Spleen (tissue), 11 donors: Measurements from ENCODE around the gene PCDHGA10. TPM values are rescaled to one million over a fixed set of nuclear protein-coding genes. Genes with fewer than 3 reads are reported as not detected.
"Not testable (repeated sequence)": the region's sequence is repeated elsewhere in the genome, so short reads cannot be mapped to it uniquely, and the experiment has no call there.

Source experiments
- DNase-seq: peaks from one replicate; pipeline ENCODE4 v3.0.0-alpha.2; 2020
- H3K27ac ChIP-seq, 8 donors: fragments of 200-600 bp; sonication (generic) in 7 of 8; 1 replicate in 4 of 8; 2 replicates in 4 of 8; pipeline versions ENCODE4 v1.5.0 to v1.8.0; 2016 to 2021; ENCODE audit warnings: inconsistent platforms in 4 of 8, mild to moderate bottlenecking in 4 of 8, moderate library complexity in 1 of 8
- H3K27me3 ChIP-seq, 7 donors: fragments of 200-600 bp; sonication (generic) in 6 of 7; replicated peaks in 1 of 7; 1 replicate in 4 of 7; 2 replicates in 3 of 7; pipeline versions ENCODE4 v1.5.0 to v1.8.0; 2016 to 2021; ENCODE audit warnings: inconsistent platforms in 3 of 7, mild to moderate bottlenecking in 1 of 7
- H3K36me3 ChIP-seq, 6 donors: fragments of 200-600 bp; sonication (generic) in 5 of 6; 1 replicate in 4 of 6; 2 replicates in 2 of 6; pipeline versions ENCODE4 v1.5.0 to v1.8.0; 2016 to 2021; ENCODE audit warnings: inconsistent platforms in 2 of 6
- H3K4me1 ChIP-seq, 6 donors: fragments of 200-600 bp; sonication (generic) in 5 of 6; 1 replicate in 3 of 6; 2 replicates in 3 of 6; pipeline versions ENCODE4 v1.5.0 to v1.8.0; 2016 to 2021; ENCODE audit warnings: inconsistent platforms in 3 of 6
- H3K4me3 ChIP-seq, 8 donors: fragments of 200-600 bp; sonication (generic) in 7 of 8; 1 replicate in 4 of 8; 2 replicates in 4 of 8; pipeline versions ENCODE4 v1.5.0 to v1.8.0; 2016 to 2021; ENCODE audit warnings: inconsistent platforms in 4 of 8, mild to moderate bottlenecking in 4 of 8, moderate library complexity in 2 of 8
- H3K9me3 ChIP-seq, 8 donors: fragments of 200-600 bp; sonication (generic) in 7 of 8; 1 replicate in 4 of 8; 2 replicates in 4 of 8; pipeline versions ENCODE4 v1.5.0 to v1.8.0; 2016 to 2021; ENCODE audit warnings: inconsistent platforms in 4 of 8
- CTCF ChIP-seq, 11 experiments: fragments of 200-600 bp in 7 of 11; fragments of 450-650 bp in 4 of 11; sonication (generic) in 4 of 11; IDR thresholded peaks in 8 of 11; conservative IDR thresholded peaks in 3 of 11; 1 replicate in 7 of 11; 2 replicates in 4 of 11; pipeline versions ENCODE4 v1.4.0 to v1.8.0; 2016 to 2021; ENCODE audit warnings: antibody characterized with exemption in 11 of 11, inconsistent platforms in 4 of 11, mild to moderate bottlenecking in 1 of 11
- POLR2A ChIP-seq, 3 donors: fragments of 450-650 bp; IDR thresholded peaks; one replicate each; pipeline ENCODE4 v1.5.1; 2017; ENCODE audit warnings: antibody characterized with exemption in 3 of 3, mild to moderate bottlenecking in 1 of 3
- POLR2AphosphoS5 ChIP-seq, 3 donors: sonication (generic); formaldehyde crosslinking; IDR thresholded peaks; one replicate each; pipeline ENCODE4 v1.5.1; 2017; ENCODE audit warnings: antibody characterized with exemption in 3 of 3
- WGBS, 5 donors: extraction: QIAGEN DNeasy Blood & Tissue Kit in 3 of 5; methylation state at CpG; one replicate each; pipeline versions ENCODE4 v1.1.5 to v1.1.7; 2013 to 2018; 5-methylcytosine and 5-hydroxymethylcytosine counted together
- intact Hi-C: fragments of 100-400 bp; cut with DNase I; formaldehyde crosslinking; loops from one replicate; pipeline ENCODE4 v1.15.0; 2023; ENCODE audit warnings: low total_unique reads
- polyA plus RNA-seq, 3 donors: library from polyadenylated mRNA; stranded (reverse); fragments of 200-250 nt; gene quantifications; one replicate each; pipeline ENCODE4 v1.2.1, GENCODE V29; 2013
- total RNA-seq, 7 donors: library from RNA; depleted of rRNA in 3 of 7; stranded (reverse); fragments of >200 nt in 3 of 7; fragmentation: NEBNext Ultra II Directional in 4 of 7; extraction: Animal tissue kit (Norgen Biotek cat#: 25700) in 4 of 7; gene quantifications; one replicate each; pipeline versions ENCODE4 v1.1.0 to v1.2.1, GENCODE V29; 2016 to 2021
- donor health status: healthy with polysubstance abuse.
- donor health status: DM: no; HTN: no; CAD: no; lungs with moderate emphysema.
- donor health status: DM: no; HTN: no; CAD: no.
- donor health status: Bipolar disorder and iron deficiency.
- donor health status: healthy.
- donor health status: DM: no; HTN: no; CAD: no.
- donor health status: DM: yes; HTN: yes; CAD: no.

The PCDHGA10 gene
- total and polyA plus RNA-seq, 10 donors, result 0.15 to 6.9 (median 4.3) TPM

GRCh38 chr5:141374627-141375026 is 38.2 kb upstream of the PCDHGA10 start:
- peaks cover 0 to 79% (median 10%) of the 10 kb centered on the region in 7 donors for H3K27me3 ChIP-seq
- H3K36me3 ChIP-seq, result no peaks in the 10 kb centered on the region
- H3K4me1 ChIP-seq, result no peaks in the 10 kb centered on the region
- peaks cover 0 to 100% (median 98%) of the 10 kb centered on the region in 8 donors for H3K9me3 ChIP-seq
- peak overlapping the region in 1 of 8 donors; percentile 55 for H3K4me3 ChIP-seq
- TF ChIP-seq POLR2A (IDR thresholded peaks at IDR 0.05) (no peak), POLR2AphosphoS5 (IDR thresholded peaks at IDR 0.05) (no peak), CTCF (IDR thresholded peaks at IDR 0.05 in 8 of 11, conservative IDR thresholded peaks at IDR 0.05 in 3 of 11) (no peak)
- no peak overlapping the region for H3K27ac ChIP-seq
- intact Hi-C loops, result no loop called here
- WGBS, 5 donors, result 51 to 66% (median 56%) methylated on average over 14 of the region's 14 CpGs
- no peak for DNase-seq

- H3K36me3 ChIP-seq, DNase-seq, H3K4me3 ChIP-seq, H3K27ac ChIP-seq, H3K4me1 ChIP-seq, intact Hi-C loops: not testable (repeated sequence)
- Histone ChIP-seq H3K9me3 (peaks cover 0 to 100% (median 98%) of the 10 kb centered on the region in 8 donors), H3K27me3 (peaks cover 0 to 75% (median 7%) of the 10 kb centered on the region in 7 donors)
- WGBS, 5 donors, result 29 to 57% (median 52%) methylated on average over 10 to 43 of the region's 48 CpGs
Observed at GRCh38 chr5:141375444-141376155, 37.2 kb upstream of the PCDHGA10 start.

- intact Hi-C loops, result no loop called here
- no peaks in the 10 kb centered on the region for H3K4me1 ChIP-seq
- H3K27ac ChIP-seq, result no peak within 1 kb of the TSS
- WGBS, 5 donors, result 14 to 24% (median 22%) methylated on average over 32 to 37 of the region's 37 CpGs
- H3K27me3 ChIP-seq, result peaks cover 0 to 81% (median 18%) of the 10 kb centered on the region in 7 donors
- no peaks in the 10 kb centered on the region for H3K36me3 ChIP-seq
- no peak for DNase-seq
- TF ChIP-seq CTCF (IDR thresholded peaks at IDR 0.05 in 8 of 11, conservative IDR thresholded peaks at IDR 0.05 in 3 of 11) (no peak), POLR2A (IDR thresholded peaks at IDR 0.05) (no peak), POLR2AphosphoS5 (IDR thresholded peaks at IDR 0.05) (no peak)
- H3K4me3 ChIP-seq, result peak within 1 kb of the TSS in 2 of 8 donors; percentile 19 to 44
- peaks cover 0 to 100% (median 100%) of the 10 kb centered on the region in 8 donors for H3K9me3 ChIP-seq
Observed at GRCh38 chr5:141382469-141383294, 30.1 kb upstream of the PCDHGA10 start, which contains the start of gene PCDHGA7. TSS of gene PCDHGA7 (plus strand) at chr5:141382742. CDS start at chr5:141382900, 158 bp downstream.

GRCh38 chr5:141383345-141383744 is 29.4 kb upstream of the PCDHGA10 start:
- Histone ChIP-seq H3K4me3 (peak overlapping the region in 2 of 8 donors; percentile 19 to 44), H3K4me1 (no peaks in the 10 kb centered on the region), H3K27ac (no peak overlapping the region), H3K27me3 (peaks cover 0 to 78% (median 20%) of the 10 kb centered on the region in 7 donors), H3K9me3 (peaks cover 0 to 98% (median 96%) of the 10 kb centered on the region in 8 donors), H3K36me3 (no peaks in the 10 kb centered on the region)
- TF ChIP-seq POLR2AphosphoS5 (IDR thresholded peaks at IDR 0.05) (no peak), POLR2A (IDR thresholded peaks at IDR 0.05) (no peak), CTCF (IDR thresholded peaks at IDR 0.05 in 8 of 11, conservative IDR thresholded peaks at IDR 0.05 in 3 of 11) (no peak)
- 34 to 47% (median 41%) methylated on average over 13 to 21 of the region's 21 CpGs for WGBS, 5 donors
- intact Hi-C loops, result no loop called here
- DNase-seq, result no peak
